Measurements from ENCODE around the gene WDR87. TPM values are rescaled to one million over a fixed set of nuclear protein-coding genes. Genes with fewer than 3 reads are reported as not detected.

Gene WDR87
- total RNA-seq, 1 donor from 2014 or later, result not detected

GRCh38 chr19:37954421-37954874 is 48.1 kb upstream of the WDR87 start:
- Histone ChIP-seq H3K4me3 (ENCODE audit: insufficient read depth, low read depth, low read length) (no peak overlapping the region), H3K4me1 (ENCODE audit: insufficient read depth, low read length) (peaks cover 18% of the 10 kb centered on the region), H2AFZ (ENCODE audit: low read depth, low read length) (no peak overlapping the region), H3K36me3 (ENCODE audit: insufficient read depth, low read length) (no peaks in the 10 kb centered on the region), H3K79me2 (ENCODE audit: insufficient read depth, low read length) (peaks cover 86% of the 10 kb centered on the region), H3K9ac (ENCODE audit: low read length) (peak overlapping the region; percentile 59), H3K4me2 (ENCODE audit: low read length) (no peak overlapping the region), H3K27ac (ENCODE audit: low read depth, low read length) (peak overlapping the region; percentile 38), H4K20me1 (ENCODE audit: insufficient read depth, low read length) (peaks cover under 1% of the 10 kb centered on the region), H3K9me3 (ENCODE audit: insufficient read depth, low read depth, low read length) (no peaks in the 10 kb centered on the region), H3K27me3 (ENCODE audit: insufficient read depth, low read length) (no peaks in the 10 kb centered on the region)
- no peaks in the 10 kb centered on the region for H3K36me3 Mint-ChIP-seq (ENCODE audit: low read depth, unreplicated experiment)
- no peak overlapping the region for H3K27ac Mint-ChIP-seq (ENCODE audit: unreplicated experiment)
- no peak for FAIRE-seq
- H3K9me3 Mint-ChIP-seq (ENCODE audit: unreplicated experiment), result no peaks in the 10 kb centered on the region
- no peaks in the 10 kb centered on the region for H3K27me3 Mint-ChIP-seq (ENCODE audit: low read depth, unreplicated experiment)
- TF ChIP-seq, protein P1, sequence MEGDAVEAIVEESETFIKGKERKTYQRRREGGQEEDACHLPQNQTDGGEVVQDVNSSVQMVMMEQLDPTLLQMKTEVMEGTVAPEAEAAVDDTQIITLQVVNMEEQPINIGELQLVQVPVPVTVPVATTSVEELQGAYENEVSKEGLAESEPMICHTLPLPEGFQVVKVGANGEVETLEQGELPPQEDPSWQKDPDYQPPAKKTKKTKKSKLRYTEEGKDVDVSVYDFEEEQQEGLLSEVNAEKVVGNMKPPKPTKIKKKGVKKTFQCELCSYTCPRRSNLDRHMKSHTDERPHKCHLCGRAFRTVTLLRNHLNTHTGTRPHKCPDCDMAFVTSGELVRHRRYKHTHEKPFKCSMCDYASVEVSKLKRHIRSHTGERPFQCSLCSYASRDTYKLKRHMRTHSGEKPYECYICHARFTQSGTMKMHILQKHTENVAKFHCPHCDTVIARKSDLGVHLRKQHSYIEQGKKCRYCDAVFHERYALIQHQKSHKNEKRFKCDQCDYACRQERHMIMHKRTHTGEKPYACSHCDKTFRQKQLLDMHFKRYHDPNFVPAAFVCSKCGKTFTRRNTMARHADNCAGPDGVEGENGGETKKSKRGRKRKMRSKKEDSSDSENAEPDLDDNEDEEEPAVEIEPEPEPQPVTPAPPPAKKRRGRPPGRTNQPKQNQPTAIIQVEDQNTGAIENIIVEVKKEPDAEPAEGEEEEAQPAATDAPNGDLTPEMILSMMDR (IDR thresholded peaks at IDR 0.05; ENCODE audit: insufficient read depth, low read depth, low read length), result no peak
- no peak for TF ChIP-seq EZH2 (IDR thresholded peaks at IDR 0.05; ENCODE audit: insufficient read depth, low read length)
- H3K4me1 Mint-ChIP-seq (ENCODE audit: low read depth, unreplicated experiment), result peaks cover 1% of the 10 kb centered on the region
- H3K4me3 Mint-ChIP-seq (ENCODE audit: unreplicated experiment), result no peak overlapping the region
- no peak for DNase-seq (ENCODE audit: low read depth)

- H2AFZ ChIP-seq (ENCODE audit: low read depth, low read length), result no peak overlapping the region
- no peak overlapping the region for H3K4me3 ChIP-seq (ENCODE audit: insufficient read depth, low read depth, low read length)
- peaks cover 6% of the 10 kb centered on the region for H4K20me1 ChIP-seq (ENCODE audit: insufficient read depth, low read length)
- peak overlapping the region; percentile 59 for H3K9ac ChIP-seq (ENCODE audit: low read length)
- peak overlapping the region; percentile 49 for H3K4me2 ChIP-seq (ENCODE audit: low read length)
- H3K4me1 Mint-ChIP-seq (ENCODE audit: low read depth, unreplicated experiment), result peaks cover 1% of the 10 kb centered on the region
- peaks cover 18% of the 10 kb centered on the region for H3K4me1 ChIP-seq (ENCODE audit: insufficient read depth, low read length)
- H3K9me3 Mint-ChIP-seq (ENCODE audit: unreplicated experiment), result no peaks in the 10 kb centered on the region
- TF ChIP-seq, protein P1 (IDR thresholded peaks at IDR 0.05; ENCODE audit: insufficient read depth, low read depth, low read length), result no peak
- TF ChIP-seq EZH2 (IDR thresholded peaks at IDR 0.05; ENCODE audit: insufficient read depth, low read length), result no peak
- H3K79me2 ChIP-seq (ENCODE audit: insufficient read depth, low read length), result peaks cover 85% of the 10 kb centered on the region
- no peaks in the 10 kb centered on the region for H3K36me3 Mint-ChIP-seq (ENCODE audit: low read depth, unreplicated experiment)
- FAIRE-seq (no peak), DNase-seq (ENCODE audit: low read depth) (no peak)
- H3K27ac Mint-ChIP-seq (ENCODE audit: unreplicated experiment), result no peak overlapping the region
- H3K9me3 ChIP-seq (ENCODE audit: insufficient read depth, low read depth, low read length), result no peaks in the 10 kb centered on the region
- H3K27me3 Mint-ChIP-seq (ENCODE audit: low read depth, unreplicated experiment), result no peaks in the 10 kb centered on the region
- H3K4me3 Mint-ChIP-seq (ENCODE audit: unreplicated experiment), result no peak overlapping the region
- H3K27me3 ChIP-seq (ENCODE audit: insufficient read depth, low read length), result no peaks in the 10 kb centered on the region
- peak overlapping the region; percentile 38 for H3K27ac ChIP-seq (ENCODE audit: low read depth, low read length)
- H3K36me3 ChIP-seq (ENCODE audit: insufficient read depth, low read length), result no peaks in the 10 kb centered on the region
These were observed 47.5 kb upstream of the WDR87 start for GRCh38 chr19:37953918-37954303.

- peaks cover 10% of the 10 kb centered on the region for H4K20me1 ChIP-seq (ENCODE audit: insufficient read depth, low read length)
- H3K27ac Mint-ChIP-seq (ENCODE audit: unreplicated experiment), result peak overlapping the region; percentile 63
These were observed 47.0 kb upstream of the WDR87 start for GRCh38 chr19:37953171-37953917.

More at GRCh38 chr19:37953171-37953917, 47.0 kb upstream of the WDR87 start:
- no peak for TF ChIP-seq EZH2 (IDR thresholded peaks at IDR 0.05; ENCODE audit: insufficient read depth, low read length)
- TF ChIP-seq, protein P1 (IDR thresholded peaks at IDR 0.05; ENCODE audit: insufficient read depth, low read depth, low read length), result no peak
- Histone ChIP-seq H3K27ac (ENCODE audit: low read depth, low read length) (peak overlapping the region; percentile 38), H3K79me2 (ENCODE audit: insufficient read depth, low read length) (peaks cover 85% of the 10 kb centered on the region), H3K4me1 (ENCODE audit: insufficient read depth, low read length) (peaks cover 18% of the 10 kb centered on the region), H2AFZ (ENCODE audit: low read depth, low read length) (no peak overlapping the region), H3K27me3 (ENCODE audit: insufficient read depth, low read length) (no peaks in the 10 kb centered on the region), H3K4me2 (ENCODE audit: low read length) (peak overlapping the region; percentile 49), H3K36me3 (ENCODE audit: insufficient read depth, low read length) (no peaks in the 10 kb centered on the region), H3K9me3 (ENCODE audit: insufficient read depth, low read depth, low read length) (no peaks in the 10 kb centered on the region), H3K9ac (ENCODE audit: low read length) (peak overlapping the region; percentile 59), H3K4me3 (ENCODE audit: insufficient read depth, low read depth, low read length) (no peak overlapping the region)
- Mint-ChIP-seq H3K27me3 (ENCODE audit: low read depth, unreplicated experiment) (no peaks in the 10 kb centered on the region), H3K4me1 (ENCODE audit: low read depth, unreplicated experiment) (peaks cover 4% of the 10 kb centered on the region), H3K9me3 (ENCODE audit: unreplicated experiment) (no peaks in the 10 kb centered on the region), H3K4me3 (ENCODE audit: unreplicated experiment) (no peak overlapping the region), H3K36me3 (ENCODE audit: low read depth, unreplicated experiment) (no peaks in the 10 kb centered on the region)
- DNase-seq (ENCODE audit: low read depth), result peak; percentile 36
- no peak for FAIRE-seq

All from astrocyte (in vitro differentiated cells and primary cell).